Adrenal gland (tissue), 12 donors: ENCODE measurements around the gene GABBR1. TPM values are rescaled to one million over a fixed set of nuclear protein-coding genes. Genes with fewer than 3 reads are reported as not detected.

ENCODE experiments used
- DNase-seq, 7 donors: peaks; one replicate each; pipeline ENCODE4 v3.0.0-alpha.2; 2019 to 2020
- H3K27ac ChIP-seq, 5 donors: fragments of 200-600 bp; sonication (generic) in 4 of 5; 1 replicate in 3 of 5; 2 replicates in 2 of 5; pipeline versions ENCODE4 v1.5.1 to v1.8.0; 2016 to 2020; ENCODE audit warnings: mild to moderate bottlenecking in 1 of 5
- H3K27me3 ChIP-seq: fragments of 200-600 bp; 2 replicates; pipeline ENCODE4 v1.8.0; 2021
- H3K36me3 ChIP-seq, 2 donors: fragments of 200-600 bp; replicated peaks in 1 of 2; 1 replicate in 1 of 2; 2 replicates in 1 of 2; pipeline versions ENCODE4 v1.5.1 to v1.8.0; 2018 to 2022
- H3K4me1 ChIP-seq, 2 donors: fragments of 200-600 bp; replicated peaks in 1 of 2; 1 replicate in 1 of 2; 2 replicates in 1 of 2; pipeline versions ENCODE4 v1.5.1 to v1.8.0; 2018 to 2021
- H3K4me3 ChIP-seq, 4 donors: fragments of 200-600 bp; sonication (generic) in 3 of 4; one replicate each; pipeline ENCODE4 v1.5.1; 2016 to 2018
- H3K9me3 ChIP-seq, 3 donors: fragments of 200-600 bp; sonication (generic) in 1 of 3; replicated peaks in 1 of 3; 1 replicate in 2 of 3; 2 replicates in 1 of 3; pipeline versions ENCODE4 v1.5.1 to v1.8.0; 2016 to 2021
- POLR2A ChIP-seq, 2 donors: fragments of 450-650 bp; IDR thresholded peaks; one replicate each; pipeline ENCODE4 v1.6.1; 2017; ENCODE audit warnings: antibody characterized with exemption in 2 of 2, mild to moderate bottlenecking in 2 of 2, moderate library complexity in 1 of 2
- WGBS, 4 donors: extraction: QIAGEN DNeasy Blood & Tissue Kit in 2 of 4; methylation state at CpG; one replicate each; pipeline versions ENCODE4 v1.1.5 to v1.1.7; 2013 to 2017; 5-methylcytosine and 5-hydroxymethylcytosine counted together
- intact Hi-C, 2 donors: fragments of 100-400 bp; cut with DNase I; formaldehyde crosslinking; loops; one replicate each; pipeline versions ENCODE4 v1.14.1 to v1.15.0; 2022 to 2023
- polyA plus RNA-seq, 3 donors: library from polyadenylated mRNA; stranded (reverse); fragments of 200-250 nt in 2 of 3; fragments of 350-450 nt in 1 of 3; fragmentation: Illumina TruSeq in 1 of 3; extraction: RNeasy Lipid Tissue Mini Kit (QIAGEN cat#74804) in 1 of 3; gene quantifications; one replicate each; pipeline ENCODE4 v1.2.3, GENCODE V29; 2013 to 2014
- total RNA-seq, 9 donors: library from RNA; depleted of rRNA in 4 of 9; stranded (reverse); fragments of >200 nt in 4 of 9; fragments of 120-200 nt in 1 of 9; fragmentation: NEBNext Ultra II Directional in 1 of 9; extraction: Animal tissue kit (Norgen Biotek cat#: 25700) in 1 of 9; gene quantifications; one replicate each; pipeline versions ENCODE4 v1.1.0 to v1.2.4, GENCODE V29; 2013 to 2023
- TF ChIP-seq, protein P1 (sequence below), 6 experiments: fragments of 450-650 bp in 4 of 6; fragments of 200-600 bp in 2 of 6; sonication (generic) in 1 of 6; IDR thresholded peaks; 1 replicate in 5 of 6; 2 replicates in 1 of 6; pipeline versions ENCODE4 v1.5.1 to v1.8.0; 2016 to 2021; ENCODE audit warnings: antibody characterized with exemption in 6 of 6, mild to moderate bottlenecking in 2 of 6, moderate library complexity in 1 of 6
- donor health status: healthy with polysubstance abuse.
- donor health status: Bipolar disorder and iron deficiency.
- donor health status: DM: yes; HTN: yes; CAD: no.
- donor health status: DM: no; HTN: no; CAD: no.
- donor health status: DM: no; HTN: no; CAD: no.
- donor health status: DM: yes; HTN: yes; CAD: no.

The GABBR1 gene
- total and polyA plus RNA-seq, 12 donors: 6.9 to 68.9 (median 18.1) TPM

DNA sequence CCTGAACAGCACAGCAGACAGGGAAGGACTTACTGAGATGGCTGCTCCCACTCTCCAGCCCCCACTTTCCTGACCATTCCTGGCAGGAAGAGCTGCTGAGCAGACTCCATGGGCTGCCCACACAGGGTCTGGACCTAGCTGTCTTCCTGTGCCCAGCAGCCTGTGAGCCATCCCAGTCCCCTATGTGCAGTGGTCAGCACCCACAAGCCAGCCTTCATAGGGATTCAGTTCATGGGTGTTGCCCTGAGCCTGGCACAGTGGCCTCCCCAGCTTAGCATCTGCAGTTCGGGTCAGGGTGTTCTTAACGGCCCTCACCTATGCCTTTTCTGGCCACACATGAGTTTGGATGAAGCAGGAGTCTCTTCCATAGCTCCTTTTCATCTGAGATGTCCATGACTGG, 105.4 kb downstream of the GABBR1 start:
- WGBS, 4 donors: 70 to 85% (median 80%) methylated on average over 2 of the region's 2 CpGs
- Histone ChIP-seq H3K4me1 (no peaks in the 10 kb centered on the region), H3K4me3 (no peak overlapping the region), H3K9me3 (no peaks in the 10 kb centered on the region), H3K27ac (no peak overlapping the region), H3K27me3 (no peaks in the 10 kb centered on the region), H3K36me3 (no peaks in the 10 kb centered on the region)
- intact Hi-C loops: no loop called here
- TF ChIP-seq, protein P1, sequence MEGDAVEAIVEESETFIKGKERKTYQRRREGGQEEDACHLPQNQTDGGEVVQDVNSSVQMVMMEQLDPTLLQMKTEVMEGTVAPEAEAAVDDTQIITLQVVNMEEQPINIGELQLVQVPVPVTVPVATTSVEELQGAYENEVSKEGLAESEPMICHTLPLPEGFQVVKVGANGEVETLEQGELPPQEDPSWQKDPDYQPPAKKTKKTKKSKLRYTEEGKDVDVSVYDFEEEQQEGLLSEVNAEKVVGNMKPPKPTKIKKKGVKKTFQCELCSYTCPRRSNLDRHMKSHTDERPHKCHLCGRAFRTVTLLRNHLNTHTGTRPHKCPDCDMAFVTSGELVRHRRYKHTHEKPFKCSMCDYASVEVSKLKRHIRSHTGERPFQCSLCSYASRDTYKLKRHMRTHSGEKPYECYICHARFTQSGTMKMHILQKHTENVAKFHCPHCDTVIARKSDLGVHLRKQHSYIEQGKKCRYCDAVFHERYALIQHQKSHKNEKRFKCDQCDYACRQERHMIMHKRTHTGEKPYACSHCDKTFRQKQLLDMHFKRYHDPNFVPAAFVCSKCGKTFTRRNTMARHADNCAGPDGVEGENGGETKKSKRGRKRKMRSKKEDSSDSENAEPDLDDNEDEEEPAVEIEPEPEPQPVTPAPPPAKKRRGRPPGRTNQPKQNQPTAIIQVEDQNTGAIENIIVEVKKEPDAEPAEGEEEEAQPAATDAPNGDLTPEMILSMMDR (IDR thresholded peaks at IDR 0.05): no peak
- no peak for TF ChIP-seq POLR2A (IDR thresholded peaks at IDR 0.05)
- no peak for DNase-seq

DNA sequence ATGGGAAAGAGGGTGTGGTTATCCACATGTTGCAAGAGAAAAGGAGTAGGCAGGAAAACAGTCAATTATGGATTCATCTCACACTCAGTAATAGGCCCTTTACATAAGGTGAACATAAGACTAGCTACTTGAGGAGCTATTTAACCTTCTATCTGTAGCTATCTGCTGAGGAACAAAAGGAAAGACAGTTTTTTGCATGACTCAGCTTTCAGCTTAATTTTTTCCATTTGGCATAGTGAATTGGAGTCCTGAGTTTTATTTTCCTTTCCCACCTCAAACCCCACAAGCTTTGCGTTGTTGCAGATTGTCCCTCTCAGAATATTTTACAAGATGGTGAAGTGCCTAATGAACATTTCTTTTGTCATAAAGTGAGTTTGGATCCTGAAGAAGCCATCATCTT, 105.9 kb downstream of the GABBR1 start:
- WGBS, 4 donors: 87 to 93% (median 90%) methylated on average over 1 of the region's 1 CpG
- Histone ChIP-seq H3K9me3 (no peaks in the 10 kb centered on the region), H3K4me3 (no peak overlapping the region), H3K27me3 (no peaks in the 10 kb centered on the region), H3K27ac (no peak overlapping the region), H3K4me1 (no peaks in the 10 kb centered on the region), H3K36me3 (no peaks in the 10 kb centered on the region)
- no peak for DNase-seq
- TF ChIP-seq POLR2A (IDR thresholded peaks at IDR 0.05): no peak
- TF ChIP-seq, protein P1 (IDR thresholded peaks at IDR 0.05): no peak
- intact Hi-C loops: no loop called here

DNA sequence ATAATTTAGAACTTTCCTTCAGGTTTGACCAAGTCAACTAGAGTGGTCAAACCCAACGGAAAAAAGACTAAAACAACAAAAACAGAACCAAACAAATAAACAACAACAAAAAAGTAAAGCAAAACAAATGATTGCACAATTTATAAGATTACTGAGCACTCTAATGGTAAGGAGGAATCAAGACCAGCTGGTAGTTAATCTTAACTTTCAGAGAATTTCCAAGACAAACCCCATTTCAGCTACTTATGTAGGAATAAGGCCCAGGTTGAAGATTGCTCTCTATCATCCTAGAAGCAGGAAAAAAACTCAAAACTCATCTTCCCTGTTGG, 107.7 kb downstream of the GABBR1 start:
- no peak for TF ChIP-seq POLR2A (IDR thresholded peaks at IDR 0.05)
- TF ChIP-seq, protein P1 (IDR thresholded peaks at IDR 0.05): no peak
- intact Hi-C loops: no loop called here
- Histone ChIP-seq H3K36me3 (no peaks in the 10 kb centered on the region), H3K27ac (no peak overlapping the region), H3K27me3 (no peaks in the 10 kb centered on the region), H3K4me3 (no peak overlapping the region), H3K9me3 (no peaks in the 10 kb centered on the region), H3K4me1 (no peaks in the 10 kb centered on the region)
- 0 to 24% (median 0%) methylated on average over 1 of the region's 1 CpG for WGBS, 4 donors
- no peak for DNase-seq

DNA sequence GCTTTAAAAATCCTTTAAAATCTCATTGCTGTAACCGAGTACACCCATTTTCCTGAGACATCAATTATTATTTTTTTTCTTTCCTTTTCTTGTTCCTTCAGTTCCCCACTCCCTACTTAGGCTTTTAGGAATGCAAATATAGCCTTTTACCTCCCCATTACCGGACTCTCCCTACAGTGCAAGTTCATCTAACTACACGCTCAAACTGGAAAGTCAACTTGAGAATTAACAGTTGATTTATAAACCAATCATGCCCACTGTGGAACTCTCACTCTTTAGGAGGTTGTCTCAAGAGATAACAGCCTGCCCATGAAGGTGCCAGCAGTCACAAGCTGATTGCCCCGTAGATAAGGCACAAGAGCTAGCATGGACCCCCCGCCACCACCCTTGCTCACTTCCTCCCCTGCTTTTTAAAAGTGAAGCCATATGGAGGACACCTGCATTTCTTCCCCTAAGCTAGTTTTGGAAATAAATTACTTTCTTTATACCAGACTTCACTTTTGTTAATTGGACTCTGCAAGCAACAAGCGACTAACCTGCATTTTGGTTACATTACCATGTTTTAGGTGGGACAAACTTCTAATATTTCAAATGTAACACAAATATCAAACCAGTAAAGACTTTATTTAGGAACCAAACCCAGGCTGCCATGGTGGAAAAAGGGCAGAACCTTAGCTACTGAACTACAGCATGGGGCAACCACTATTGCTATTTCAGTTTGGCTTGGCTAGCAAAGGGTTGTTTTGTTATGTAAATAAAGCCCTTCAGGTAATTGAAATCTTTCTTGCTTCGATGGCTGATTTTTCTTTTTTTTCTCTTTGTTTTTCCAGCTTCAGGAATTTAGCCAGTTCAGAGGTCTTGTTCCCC, 108.3 kb downstream of the GABBR1 start:
- WGBS, 4 donors: 70 to 82% (median 74%) methylated on average over 7 of the region's 7 CpGs

More for the DNA sequence above, 108.3 kb downstream of the GABBR1 start:
- no peaks in the 10 kb centered on the region for H3K9me3 ChIP-seq
- intact Hi-C loops: no loop called here
- H3K4me1 ChIP-seq: no peaks in the 10 kb centered on the region
- no peaks in the 10 kb centered on the region for H3K36me3 ChIP-seq
- DNase-seq: no peak
- no peaks in the 10 kb centered on the region for H3K27me3 ChIP-seq
- H3K4me3 ChIP-seq: no peak overlapping the region
- no peak overlapping the region for H3K27ac ChIP-seq
- TF ChIP-seq, protein P1 (IDR thresholded peaks at IDR 0.05): no peak
- no peak for TF ChIP-seq POLR2A (IDR thresholded peaks at IDR 0.05)
